ENCODE data around the gene WWOX.

Gene WWOX

GRCh38 chr16:78230832-78231231 is 131.4 kb downstream of the WWOX start:
- DNase-seq: peak; percentile 13

GRCh38 chr16:78235168-78235800 is 135.8 kb downstream of the WWOX start:
- DNase-seq: peak; percentile 23

- DNase-seq: no peak
These were observed 136.4 kb downstream of the WWOX start for GRCh38 chr16:78235876-78236275.

GRCh38 chr16:78237841-78238240 is 138.4 kb downstream of the WWOX start:
- DNase-seq: no peak

GRCh38 chr16:78240459-78241222 is 141.2 kb downstream of the WWOX start:
- no peak for DNase-seq

- no peak for DNase-seq
These were observed 142.8 kb downstream of the WWOX start for GRCh38 chr16:78242239-78242630.

GRCh38 chr16:78244131-78244895 is 144.9 kb downstream of the WWOX start:
- DNase-seq: no peak

GRCh38 chr16:78246559-78246958 is 147.1 kb downstream of the WWOX start:
- no peak for DNase-seq

- no peak for DNase-seq
These were observed 149.6 kb downstream of the WWOX start for GRCh38 chr16:78249056-78249455.

- no peak for DNase-seq
These were observed 150.4 kb downstream of the WWOX start for GRCh38 chr16:78249832-78250231.

- no peak for DNase-seq
These were observed 151.7 kb downstream of the WWOX start for GRCh38 chr16:78251115-78251514.

- DNase-seq: no peak
These were observed 153.3 kb downstream of the WWOX start for GRCh38 chr16:78252757-78253156.

- DNase-seq: no peak
These were observed 155.4 kb downstream of the WWOX start for GRCh38 chr16:78254841-78255240.

- DNase-seq: no peak
These were observed 157.4 kb downstream of the WWOX start for GRCh38 chr16:78256686-78257375.

- DNase-seq: no peak
These were observed 157.9 kb downstream of the WWOX start for GRCh38 chr16:78257376-78257728.

- DNase-seq: no peak
These were observed 159.1 kb downstream of the WWOX start for GRCh38 chr16:78258375-78259065.

- no peak for DNase-seq
These were observed 160.4 kb downstream of the WWOX start for GRCh38 chr16:78259873-78260272.

GRCh38 chr16:78264642-78265041 is 165.2 kb downstream of the WWOX start:
- DNase-seq: no peak

- DNase-seq: no peak
These were observed 169.8 kb downstream of the WWOX start for GRCh38 chr16:78269256-78269655.

- DNase-seq: no peak
These were observed 172.5 kb downstream of the WWOX start for GRCh38 chr16:78271981-78272380.

- DNase-seq: no peak
These were observed 175.3 kb downstream of the WWOX start for GRCh38 chr16:78274771-78275170.

GRCh38 chr16:78275420-78275819 is 176.0 kb downstream of the WWOX start:
- no peak for DNase-seq
